Osteocyte (in vitro differentiated cells): Measurements from ENCODE around the gene WDR90. TPM values are rescaled to one million over a fixed set of nuclear protein-coding genes. Genes with fewer than 3 reads are reported as not detected.

Experiments
- DNase-seq: peaks from one replicate; pipeline ENCODE4 v3.0.0; 2021; ENCODE audit warnings: mixed read lengths; ENCODE audit not compliant: unreplicated experiment; ENCODE audit errors: extremely low spot score
- H3K27ac Mint-ChIP-seq: one replicate; pipeline ENCODE4 v1.8.0; 2021; ENCODE audit warnings: mild to moderate bottlenecking, mixed read lengths; ENCODE audit not compliant: unreplicated experiment
- H3K27me3 Mint-ChIP-seq: one replicate; pipeline ENCODE4 v1.8.0; 2021; ENCODE audit warnings: mixed read lengths; ENCODE audit not compliant: unreplicated experiment
- H3K36me3 Mint-ChIP-seq: one replicate; pipeline ENCODE4 v1.8.0; 2021; ENCODE audit warnings: mixed read lengths; ENCODE audit not compliant: unreplicated experiment
- H3K4me1 Mint-ChIP-seq: one replicate; pipeline ENCODE4 v1.8.0; 2021; ENCODE audit warnings: mixed read lengths; ENCODE audit not compliant: unreplicated experiment
- H3K4me3 Mint-ChIP-seq: one replicate; pipeline ENCODE4 v1.8.0; 2021; ENCODE audit warnings: mild to moderate bottlenecking, moderate library complexity, mixed read lengths; ENCODE audit not compliant: unreplicated experiment
- H3K9me3 Mint-ChIP-seq: one replicate; pipeline ENCODE4 v1.8.0; 2021; ENCODE audit warnings: mixed read lengths; ENCODE audit not compliant: unreplicated experiment
- total RNA-seq: library from RNA; stranded (reverse); gene quantifications from 2 replicates; pipeline ENCODE4 v1.2.1, GENCODE V29; 2021
- TF ChIP-seq, protein P1 (sequence below): fragments of 200-600 bp; sonication (generic); IDR thresholded peaks from 2 replicates; pipeline ENCODE4 v1.5.0; 2021; ENCODE audit warnings: antibody characterized with exemption, mild to moderate bottlenecking, moderate library complexity

WDR90 gene
- total RNA-seq, 1 donor from 2014 or later, result 38.9 TPM

DNA sequence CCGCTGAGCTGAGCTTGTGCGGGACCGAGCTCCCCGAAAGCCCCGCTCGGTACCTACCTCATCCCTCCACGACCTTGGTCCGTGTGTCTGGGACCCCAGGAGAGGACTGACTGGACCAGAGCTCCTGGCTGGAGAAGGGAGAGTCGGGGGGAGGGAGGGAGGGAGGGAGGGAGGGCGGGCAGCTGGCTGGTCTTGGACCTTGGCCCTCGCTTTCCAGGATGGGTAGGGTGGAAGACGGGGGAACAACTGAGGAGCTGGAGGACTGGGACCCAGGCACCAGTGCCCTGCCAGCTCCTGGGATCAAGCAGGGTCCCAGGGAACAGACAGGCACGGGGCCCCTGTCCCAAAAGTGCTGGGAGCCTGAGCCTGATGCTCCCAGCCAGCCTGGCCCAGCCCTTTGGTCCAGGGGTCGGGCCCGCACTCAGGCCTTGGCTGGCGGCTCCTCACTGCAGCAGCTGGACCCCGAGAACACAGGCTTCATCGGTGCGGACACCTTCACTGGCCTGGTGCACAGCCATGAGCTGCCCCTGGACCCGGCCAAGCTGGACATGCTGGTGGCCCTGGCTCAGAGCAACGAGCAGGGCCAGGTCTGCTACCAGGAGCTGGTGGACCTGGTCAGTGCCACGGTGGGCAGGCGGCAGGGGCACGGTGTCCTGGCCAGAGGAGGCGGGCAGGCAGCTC is 26.9 kb downstream of the WDR90 start:
- TF ChIP-seq, protein P1, sequence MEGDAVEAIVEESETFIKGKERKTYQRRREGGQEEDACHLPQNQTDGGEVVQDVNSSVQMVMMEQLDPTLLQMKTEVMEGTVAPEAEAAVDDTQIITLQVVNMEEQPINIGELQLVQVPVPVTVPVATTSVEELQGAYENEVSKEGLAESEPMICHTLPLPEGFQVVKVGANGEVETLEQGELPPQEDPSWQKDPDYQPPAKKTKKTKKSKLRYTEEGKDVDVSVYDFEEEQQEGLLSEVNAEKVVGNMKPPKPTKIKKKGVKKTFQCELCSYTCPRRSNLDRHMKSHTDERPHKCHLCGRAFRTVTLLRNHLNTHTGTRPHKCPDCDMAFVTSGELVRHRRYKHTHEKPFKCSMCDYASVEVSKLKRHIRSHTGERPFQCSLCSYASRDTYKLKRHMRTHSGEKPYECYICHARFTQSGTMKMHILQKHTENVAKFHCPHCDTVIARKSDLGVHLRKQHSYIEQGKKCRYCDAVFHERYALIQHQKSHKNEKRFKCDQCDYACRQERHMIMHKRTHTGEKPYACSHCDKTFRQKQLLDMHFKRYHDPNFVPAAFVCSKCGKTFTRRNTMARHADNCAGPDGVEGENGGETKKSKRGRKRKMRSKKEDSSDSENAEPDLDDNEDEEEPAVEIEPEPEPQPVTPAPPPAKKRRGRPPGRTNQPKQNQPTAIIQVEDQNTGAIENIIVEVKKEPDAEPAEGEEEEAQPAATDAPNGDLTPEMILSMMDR, result no peak
- Mint-ChIP-seq H3K36me3 (peaks cover 3% of the 10 kb centered on the region), H3K4me1 (peaks cover 12% of the 10 kb centered on the region), H3K27ac (no peak overlapping the region), H3K9me3 (no peaks in the 10 kb centered on the region), H3K4me3 (no peak overlapping the region), H3K27me3 (no peaks in the 10 kb centered on the region)
- DNase-seq, result no peak

DNA sequence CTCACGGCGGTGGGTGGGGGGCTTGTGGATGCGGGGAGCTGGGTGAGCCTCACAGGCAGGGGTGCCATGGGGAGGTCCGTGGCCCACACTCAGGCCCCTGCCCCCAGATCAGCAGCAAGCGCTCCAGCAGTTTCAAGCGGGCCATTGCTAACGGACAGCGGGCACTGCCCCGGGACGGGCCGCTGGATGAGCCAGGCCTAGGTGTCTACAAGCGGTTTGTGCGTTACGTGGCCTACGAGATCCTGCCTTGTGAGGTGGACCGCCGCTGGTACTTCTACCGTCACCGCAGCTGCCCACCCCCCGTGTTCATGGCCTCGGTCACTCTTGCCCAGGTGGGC is 27.4 kb downstream of the WDR90 start:
- Mint-ChIP-seq H3K9me3 (no peaks in the 10 kb centered on the region), H3K4me1 (peaks cover 17% of the 10 kb centered on the region), H3K36me3 (peaks cover 7% of the 10 kb centered on the region), H3K4me3 (no peak overlapping the region), H3K27me3 (no peaks in the 10 kb centered on the region), H3K27ac (no peak overlapping the region)
- no peak for DNase-seq
- TF ChIP-seq, protein P1, result no peak

DNA sequence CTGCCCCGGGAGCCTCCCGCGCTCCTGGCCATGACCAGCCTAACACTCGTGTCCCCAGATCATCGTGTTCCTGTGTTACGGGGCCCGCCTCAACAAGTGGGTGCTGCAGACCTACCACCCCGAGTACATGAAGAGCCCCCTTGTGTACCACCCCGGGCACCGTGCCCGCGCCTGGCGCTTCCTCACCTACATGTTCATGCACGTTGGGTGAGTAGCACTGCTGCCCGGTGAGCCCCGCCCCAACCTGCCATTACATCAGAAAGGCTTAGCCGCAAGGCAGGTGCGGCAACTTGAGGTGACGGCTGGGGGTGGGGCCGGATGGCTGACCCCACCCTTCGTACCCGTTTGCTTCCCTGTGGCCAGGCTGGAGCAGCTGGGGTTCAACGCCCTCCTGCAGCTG is 27.7 kb downstream of the WDR90 start:
- Mint-ChIP-seq H3K4me1 (peaks cover 20% of the 10 kb centered on the region), H3K36me3 (peaks cover 10% of the 10 kb centered on the region), H3K9me3 (no peaks in the 10 kb centered on the region), H3K27me3 (no peaks in the 10 kb centered on the region), H3K27ac (no peak overlapping the region), H3K4me3 (no peak overlapping the region)
- TF ChIP-seq, protein P1, result no peak
- DNase-seq, result no peak

DNA sequence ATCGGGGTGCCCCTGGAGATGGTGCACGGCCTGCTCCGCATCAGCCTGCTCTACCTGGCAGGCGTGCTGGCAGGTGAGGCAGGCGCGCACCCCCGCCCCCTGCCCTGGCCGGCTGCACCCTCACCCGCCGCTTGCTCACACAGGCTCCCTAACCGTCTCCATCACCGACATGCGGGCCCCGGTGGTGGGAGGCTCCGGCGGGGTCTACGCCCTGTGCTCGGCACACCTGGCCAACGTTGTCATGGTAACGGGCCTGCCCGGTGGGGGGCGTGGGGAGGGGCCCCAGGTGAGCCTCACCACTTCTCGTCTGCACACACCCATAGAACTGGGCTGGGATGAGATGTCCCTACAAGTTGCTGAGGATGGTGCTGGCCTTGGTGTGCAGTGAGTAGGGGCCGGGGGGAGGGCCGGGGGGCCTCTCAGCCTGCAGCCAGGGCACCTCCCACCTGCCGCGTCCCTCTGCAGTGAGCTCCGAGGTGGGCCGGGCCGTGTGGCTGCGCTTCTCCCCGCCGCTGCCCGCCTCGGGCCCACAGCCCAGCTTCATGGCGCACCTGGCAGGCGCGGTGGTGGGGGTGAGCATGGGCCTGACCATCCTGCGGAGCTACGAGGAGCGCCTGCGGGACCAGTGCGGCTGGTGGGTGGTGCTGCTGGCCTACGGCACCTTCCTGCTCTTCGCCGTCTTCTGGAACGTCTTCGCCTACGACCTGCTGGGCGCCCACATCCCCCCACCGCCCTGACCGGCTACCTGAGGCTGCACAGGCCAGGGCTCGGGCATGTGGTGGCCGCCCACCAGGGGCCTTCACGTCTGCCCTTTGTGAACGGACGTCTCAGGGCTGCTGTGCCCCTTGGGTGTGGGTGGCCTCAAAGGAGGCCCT is 28.4 kb downstream of the WDR90 start:
- H3K9me3 Mint-ChIP-seq, result no peaks in the 10 kb centered on the region
- peaks cover 23% of the 10 kb centered on the region for H3K4me1 Mint-ChIP-seq
- TF ChIP-seq, protein P1, result no peak
- H3K27me3 Mint-ChIP-seq, result no peaks in the 10 kb centered on the region
- no peak overlapping the region for H3K4me3 Mint-ChIP-seq
- peaks cover 12% of the 10 kb centered on the region for H3K36me3 Mint-ChIP-seq
- H3K27ac Mint-ChIP-seq, result no peak overlapping the region
- DNase-seq, result no peak

DNA sequence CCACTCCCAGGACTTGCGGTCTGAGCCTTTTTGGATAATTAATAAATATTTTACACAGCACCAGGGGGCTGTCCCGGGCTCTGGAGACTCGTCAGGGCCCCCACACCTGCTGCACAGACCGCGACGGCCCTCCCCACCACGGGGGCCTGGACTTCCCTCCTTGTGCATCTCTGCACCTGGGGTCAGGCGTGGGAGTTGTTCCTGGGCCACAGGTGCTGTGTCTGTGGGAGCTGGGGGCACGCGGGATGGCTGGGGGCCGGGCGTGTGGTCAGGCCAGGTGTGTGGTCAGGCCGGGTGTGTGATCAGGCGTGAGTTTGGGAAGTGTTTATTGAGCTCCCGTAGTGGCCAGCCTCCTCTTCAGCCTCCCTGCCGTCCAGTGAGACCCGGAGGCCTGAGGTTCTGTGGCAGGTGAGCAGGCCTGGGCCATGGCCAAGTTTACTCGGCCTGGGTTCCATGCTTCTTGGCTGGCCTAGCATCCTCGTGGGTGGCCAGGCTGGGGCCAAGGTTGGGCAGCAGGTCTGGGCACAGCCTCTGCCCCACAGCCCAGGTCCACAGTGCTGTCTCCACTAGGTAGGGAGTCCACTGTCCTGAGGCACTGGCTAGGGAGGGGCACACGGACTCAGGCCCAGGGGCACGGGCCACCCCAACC is 29.2 kb downstream of the WDR90 start:
- Mint-ChIP-seq H3K27me3 (no peaks in the 10 kb centered on the region), H3K36me3 (peaks cover 11% of the 10 kb centered on the region), H3K4me3 (no peak overlapping the region), H3K4me1 (peaks cover 26% of the 10 kb centered on the region), H3K9me3 (no peaks in the 10 kb centered on the region), H3K27ac (no peak overlapping the region)
- TF ChIP-seq, protein P1, result no peak
- DNase-seq, result no peak
